Liver (tissue), 9 donors: ENCODE data around the gene MYOM1. TPM values are rescaled to one million over a fixed set of nuclear protein-coding genes. Genes with fewer than 3 reads are reported as not detected.

Source experiments
- DNase-seq: peaks from one replicate; pipeline ENCODE4 v3.0.0-alpha.2; 2017; ENCODE audit warnings: low spot score
- H3K27ac ChIP-seq, 2 donors: one replicate each; pipeline ENCODE4 v1.7.0; 2013; ENCODE audit warnings: inconsistent platforms in 2 of 2, low read length in 2 of 2, control low read depth in 1 of 2, low read depth in 1 of 2, mild to moderate bottlenecking in 1 of 2
- H3K27me3 ChIP-seq, 4 donors: one replicate each; pipeline versions ENCODE4 v1.6.1 to v1.7.0; 2013; ENCODE audit warnings: low read length in 3 of 4, inconsistent platforms in 1 of 4, mild to moderate bottlenecking in 1 of 4, moderate library complexity in 1 of 4; ENCODE audit not compliant: control insufficient read depth in 4 of 4, insufficient read depth in 4 of 4
- H3K36me3 ChIP-seq, 4 donors: one replicate each; pipeline versions ENCODE4 v1.6.1 to v1.7.0; 2013; ENCODE audit warnings: low read length in 3 of 4, mild to moderate bottlenecking in 3 of 4, low read depth in 1 of 4, moderate library complexity in 1 of 4; ENCODE audit not compliant: control insufficient read depth in 4 of 4, insufficient read depth in 3 of 4
- H3K4me1 ChIP-seq, 4 donors: one replicate each; pipeline versions ENCODE4 v1.6.1 to v1.7.0; 2013; ENCODE audit warnings: low read length in 3 of 4, mild to moderate bottlenecking in 3 of 4, moderate library complexity in 1 of 4; ENCODE audit not compliant: control insufficient read depth in 4 of 4, insufficient read depth in 4 of 4
- H3K4me3 ChIP-seq, 3 donors: one replicate each; pipeline versions ENCODE4 v1.6.1 to v1.7.0; 2013; ENCODE audit warnings: low read length in 3 of 3, control low read depth in 1 of 3, low read depth in 1 of 3, mild to moderate bottlenecking in 1 of 3
- H3K9ac ChIP-seq, 2 donors: one replicate each; pipeline ENCODE4 v1.7.0; 2013; ENCODE audit warnings: low read length in 2 of 2, mild to moderate bottlenecking in 2 of 2, moderate library complexity in 2 of 2, control low read depth in 1 of 2, low read depth in 1 of 2
- H3K9me3 ChIP-seq, 4 donors: one replicate each; pipeline versions ENCODE4 v1.6.1 to v1.7.0; 2013; ENCODE audit warnings: low read length in 3 of 4; ENCODE audit not compliant: control insufficient read depth in 4 of 4
- CTCF ChIP-seq: fragments of 150-350 bp; IDR thresholded peaks from 2 replicates; pipeline ENCODE4 v1.5.1; 2017; ENCODE audit warnings: improper control_type of control experiment, low read depth, low read length; ENCODE audit not compliant: missing input control
- EGR1 ChIP-seq, 2 donors: IDR thresholded peaks; 2 replicates each; pipeline ENCODE4 v1.6.1; 2016 to 2018; ENCODE audit warnings: antibody characterized with exemption in 2 of 2, low read depth in 2 of 2
- FOXA1 ChIP-seq: IDR thresholded peaks from 2 replicates; pipeline ENCODE4 v1.6.1; 2016; ENCODE audit warnings: antibody characterized with exemption
- FOXA2 ChIP-seq: IDR thresholded peaks from 2 replicates; pipeline ENCODE4 v1.6.1; 2016; ENCODE audit warnings: antibody characterized with exemption
- GABPA ChIP-seq, 2 donors: IDR thresholded peaks in 1 of 2; conservative IDR thresholded peaks in 1 of 2; 2 replicates each; pipeline ENCODE4 v1.6.1; 2016; ENCODE audit warnings: antibody characterized with exemption in 2 of 2, mild to moderate bottlenecking in 1 of 2, moderate library complexity in 1 of 2
- HNF4G ChIP-seq: IDR thresholded peaks from 2 replicates; pipeline ENCODE4 v1.6.1; 2016; ENCODE audit warnings: antibody characterized with exemption
- JUND ChIP-seq, 2 donors: IDR thresholded peaks; 2 replicates each; pipeline ENCODE4 v1.6.1; 2016; ENCODE audit warnings: antibody characterized with exemption in 2 of 2
- MAX ChIP-seq: IDR thresholded peaks from 2 replicates; pipeline ENCODE4 v1.6.1; 2016; ENCODE audit warnings: antibody characterized with exemption
- NR2F2 ChIP-seq: IDR thresholded peaks from 2 replicates; pipeline ENCODE4 v1.6.1; 2016; ENCODE audit warnings: antibody characterized with exemption
- RAD21 ChIP-seq, 2 donors: IDR thresholded peaks; 2 replicates each; pipeline ENCODE4 v1.6.1; 2016; ENCODE audit warnings: antibody characterized with exemption in 2 of 2, mild to moderate bottlenecking in 2 of 2
- REST ChIP-seq: IDR thresholded peaks from 2 replicates; pipeline ENCODE4 v1.6.1; 2016; ENCODE audit warnings: antibody characterized with exemption, mild to moderate bottlenecking
- WGBS: extraction: QIAGEN DNeasy Blood & Tissue Kit; methylation state at CpG from one replicate; pipeline ENCODE4 v1.1.7; 2013; 5-methylcytosine and 5-hydroxymethylcytosine counted together
- polyA plus RNA-seq, 2 donors: library from polyadenylated mRNA; stranded (reverse) in 1 of 2; unstranded in 1 of 2; fragments of 200-250 nt in 1 of 2; fragments of >200 nt in 1 of 2; fragmentation: Nextera tagmentation in 1 of 2; extraction: Ambion mirVana in 1 of 2; gene quantifications; one replicate each; pipeline versions ENCODE4 v1.2.1 to v1.2.3, GENCODE V29; 2013 to 2015
- total RNA-seq, 2 donors: library from RNA; depleted of rRNA; stranded (reverse); fragments of >200 nt; gene quantifications; one replicate each; pipeline ENCODE4 v1.2.3, GENCODE V29; 2014
- donor health status: healthy.
- donor health status: healthy.
- donor health status: healthy.
- donor health status: healthy.
- donor health status: healthy.

MYOM1 gene
- total and polyA plus RNA-seq, 4 donors: 10.1 to 48.4 (median 21.3) TPM

GRCh38 chr18:3152294-3152693 is 67.5 kb downstream of the MYOM1 start:
- DNase-seq: no peak
- Histone ChIP-seq H3K36me3 (no peaks in the 10 kb centered on the region), H3K27me3 (no peaks in the 10 kb centered on the region), H3K9ac (no peak overlapping the region), H3K9me3 (no peaks in the 10 kb centered on the region), H3K4me3 (no peak overlapping the region), H3K27ac (no peak overlapping the region), H3K4me1 (peaks cover 3 to 11% (median 5%) of the 10 kb centered on the region in 4 donors)
- 91% methylated on average over 1 of the region's 1 CpG for WGBS
- TF ChIP-seq JUND (IDR thresholded peaks at IDR 0.05) (no peak), FOXA1 (no peak), REST (no peak), FOXA2 (no peak), EGR1 (IDR thresholded peaks at IDR 0.05; ENCODE audit: low read depth in 2 of 2) (no peak)

- WGBS: 43% methylated on average over 18 of the region's 18 CpGs
These were observed 68.1 kb downstream of the MYOM1 start for GRCh38 chr18:3151399-3152264.

GRCh38 chr18:3150688-3151087 is 69.1 kb downstream of the MYOM1 start:
- Histone ChIP-seq H3K36me3 (no peaks in the 10 kb centered on the region), H3K27ac (no peak overlapping the region), H3K9ac (no peak overlapping the region), H3K4me1 (peaks cover 2 to 11% (median 5%) of the 10 kb centered on the region in 4 donors), H3K9me3 (no peaks in the 10 kb centered on the region), H3K4me3 (no peak overlapping the region), H3K27me3 (no peaks in the 10 kb centered on the region)
- DNase-seq: no peak
- WGBS: 97% methylated on average over 2 of the region's 2 CpGs
- TF ChIP-seq FOXA2 (no peak), HNF4G (no peak), RAD21 (IDR thresholded peaks at IDR 0.05) (no peak), NR2F2 (no peak), EGR1 (IDR thresholded peaks at IDR 0.05; ENCODE audit: low read depth in 2 of 2) (no peak), GABPA (IDR thresholded peaks at IDR 0.05 in 1 of 2, conservative IDR thresholded peaks at IDR 0.05 in 1 of 2) (no peak), JUND (IDR thresholded peaks at IDR 0.05) (no peak), MAX (no peak), REST (no peak)

More at GRCh38 chr18:3151399-3152264, 68.1 kb downstream of the MYOM1 start:
- Histone ChIP-seq H3K27me3 (no peaks in the 10 kb centered on the region), H3K27ac (no peak overlapping the region), H3K4me3 (no peak overlapping the region), H3K9ac (no peak overlapping the region), H3K36me3 (no peaks in the 10 kb centered on the region), H3K4me1 (peaks cover 2 to 11% (median 5%) of the 10 kb centered on the region in 4 donors), H3K9me3 (no peaks in the 10 kb centered on the region)
- no peak for TF ChIP-seq HNF4G
- TF ChIP-seq RAD21 (IDR thresholded peaks at IDR 0.05): peak; percentile 73 to 79
- TF ChIP-seq EGR1 (IDR thresholded peaks at IDR 0.05; ENCODE audit: low read depth in 2 of 2): no peak
- peak; percentile 71 for TF ChIP-seq CTCF
- no peak for DNase-seq
